ENCODE data around the gene SSBP3.
"Not testable (repeated sequence)": the region's sequence is repeated elsewhere in the genome, so short reads cannot be mapped to it uniquely, and the experiment has no call there.

Gene SSBP3

GRCh38 chr1:54239035-54239383 is 167.2 kb downstream of the SSBP3 start:
- DNase-seq = no peak

- no peak for DNase-seq
These were observed 167.7 kb downstream of the SSBP3 start for GRCh38 chr1:54238353-54239034.

GRCh38 chr1:54237586-54237985 is 168.6 kb downstream of the SSBP3 start:
- DNase-seq = no peak

- no peak for DNase-seq
These were observed 171.9 kb downstream of the SSBP3 start for GRCh38 chr1:54234284-54234683.

GRCh38 chr1:54233196-54233595 is 173.0 kb downstream of the SSBP3 start:
- DNase-seq = not testable (repeated sequence)

- DNase-seq = no peak
These were observed 175.5 kb downstream of the SSBP3 start for GRCh38 chr1:54230507-54231339.

- no peak for DNase-seq
These were observed 176.8 kb downstream of the SSBP3 start for GRCh38 chr1:54229281-54229891.

- DNase-seq = no peak
These were observed 177.5 kb downstream of the SSBP3 start for GRCh38 chr1:54228638-54229079.

- DNase-seq = no peak
These were observed 178.3 kb downstream of the SSBP3 start for GRCh38 chr1:54227891-54228310.

- no peak for DNase-seq
These were observed 179.0 kb downstream of the SSBP3 start for GRCh38 chr1:54227091-54227602.

- no peak for DNase-seq
These were observed 180.1 kb downstream of the SSBP3 start for GRCh38 chr1:54225986-54226559.

GRCh38 chr1:54225378-54225777 is 180.8 kb downstream of the SSBP3 start:
- no peak for DNase-seq

GRCh38 chr1:54224233-54224632 is 182.0 kb downstream of the SSBP3 start:
- DNase-seq = no peak

- no peak for DNase-seq
These were observed 182.6 kb downstream of the SSBP3 start for GRCh38 chr1:54223441-54224202.

- no peak for DNase-seq
These were observed 183.5 kb downstream of the SSBP3 start for GRCh38 chr1:54222711-54223110.

GRCh38 chr1:54221867-54222484 is 184.2 kb downstream of the SSBP3 start:
- DNase-seq = no peak

GRCh38 chr1:54221113-54221834 is 184.9 kb downstream of the SSBP3 start:
- no peak for DNase-seq

GRCh38 chr1:54220004-54220811 is 186.0 kb downstream of the SSBP3 start:
- DNase-seq = no peak

GRCh38 chr1:54219688-54220003 is 186.5 kb downstream of the SSBP3 start:
- no peak for DNase-seq

GRCh38 chr1:54218883-54219687 is 187.1 kb downstream of the SSBP3 start:
- no peak for DNase-seq
